ENCODE results near the gene TRRAP. TPM values are rescaled to one million over a fixed set of nuclear protein-coding genes. Genes with fewer than 3 reads are reported as not detected.

Gene TRRAP
- total RNA-seq, 1 donor from 2014 or later, result 13.7 TPM

DNA sequence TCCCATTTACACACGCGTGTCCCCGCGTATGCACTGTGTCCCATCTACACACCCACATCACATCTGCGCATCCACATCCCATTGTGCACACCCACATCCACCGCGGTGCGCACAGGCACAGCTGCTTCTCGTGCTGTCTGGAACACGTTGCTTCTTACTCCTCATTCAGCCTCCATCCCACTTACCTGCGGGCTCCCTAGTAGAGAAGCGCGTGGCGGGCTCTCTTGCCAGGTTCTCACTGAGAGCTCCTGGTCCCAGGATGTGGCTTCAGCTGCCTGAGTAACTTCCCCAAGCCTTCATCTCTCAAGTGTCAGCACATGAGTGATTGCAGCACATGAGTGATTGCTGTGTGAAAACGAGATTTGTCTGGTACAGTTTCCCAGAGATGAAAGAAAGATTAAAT is 117.8 kb downstream of the TRRAP start:
- intact Hi-C loops (cut with DNase I), result no loop called here
- ATAC-seq (ENCODE audit: poor library complexity) (no peak), DNase-seq (no peak)

DNA sequence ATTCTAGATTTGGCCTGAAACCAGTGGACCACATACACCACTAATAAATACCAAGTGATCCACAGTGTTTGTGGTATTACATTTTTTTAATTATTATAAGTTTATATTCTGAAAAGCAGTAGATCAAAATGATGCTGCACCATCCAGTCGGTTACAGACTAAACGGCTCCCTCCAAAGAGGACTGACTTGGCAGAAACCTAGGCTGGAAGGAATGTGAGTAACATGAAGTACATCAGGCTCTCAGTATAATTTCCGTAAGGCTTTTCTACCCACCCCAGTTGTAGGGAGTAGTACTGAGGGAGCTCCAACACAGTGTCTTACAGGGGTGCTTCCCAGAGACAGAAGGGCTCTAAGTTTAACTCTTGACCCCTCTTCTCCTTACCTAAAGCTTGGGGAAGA is 119.5 kb downstream of the TRRAP start:
- no peak for ATAC-seq (ENCODE audit: poor library complexity)
- intact Hi-C loops (cut with DNase I), result no loop called here
- no peak for DNase-seq

- DNase-seq (no peak), ATAC-seq (ENCODE audit: poor library complexity) (no peak)
- intact Hi-C loops (cut with DNase I), result no loop called here
Observed at GRCh38 chr7:98998821-98999725, 120.7 kb downstream of the TRRAP start.

DNA sequence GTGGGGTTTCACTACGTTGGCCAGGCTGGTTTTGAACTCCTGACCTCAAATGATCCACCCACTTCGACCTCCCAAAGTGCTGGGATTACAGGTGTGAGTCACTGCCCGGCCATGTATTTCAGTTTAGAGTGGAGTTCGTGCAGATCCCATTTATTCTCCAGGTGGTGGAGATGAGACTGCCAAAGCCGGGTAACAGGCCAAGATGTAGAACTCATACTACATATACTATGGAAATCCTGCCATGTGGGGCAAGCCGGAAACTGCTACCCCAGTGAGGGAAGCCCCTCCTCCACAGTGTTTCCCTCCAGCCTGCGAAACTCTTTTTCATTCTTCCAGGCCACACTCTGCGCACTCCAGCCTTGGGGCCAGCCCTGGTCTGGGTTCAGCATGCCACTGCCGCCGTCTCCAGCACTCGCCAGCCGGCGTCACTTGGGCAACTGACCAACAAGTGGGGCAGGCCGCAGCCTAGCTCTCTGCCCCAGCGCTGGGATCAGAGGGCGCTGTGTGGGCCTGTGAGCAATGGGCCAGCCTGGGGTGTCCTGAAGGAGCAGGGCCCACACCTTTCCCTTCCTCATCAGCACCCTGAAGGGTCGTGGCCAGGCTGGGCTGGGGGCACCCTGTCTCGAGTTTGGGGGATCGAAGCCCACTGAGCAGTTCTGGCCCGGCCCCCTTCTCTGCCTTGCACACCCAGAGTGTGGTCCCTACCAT is 122.0 kb downstream of the TRRAP start:
- intact Hi-C loops (cut with DNase I), result no loop called here
- no peak for ATAC-seq (ENCODE audit: poor library complexity)
- DNase-seq, result no peak

DNA sequence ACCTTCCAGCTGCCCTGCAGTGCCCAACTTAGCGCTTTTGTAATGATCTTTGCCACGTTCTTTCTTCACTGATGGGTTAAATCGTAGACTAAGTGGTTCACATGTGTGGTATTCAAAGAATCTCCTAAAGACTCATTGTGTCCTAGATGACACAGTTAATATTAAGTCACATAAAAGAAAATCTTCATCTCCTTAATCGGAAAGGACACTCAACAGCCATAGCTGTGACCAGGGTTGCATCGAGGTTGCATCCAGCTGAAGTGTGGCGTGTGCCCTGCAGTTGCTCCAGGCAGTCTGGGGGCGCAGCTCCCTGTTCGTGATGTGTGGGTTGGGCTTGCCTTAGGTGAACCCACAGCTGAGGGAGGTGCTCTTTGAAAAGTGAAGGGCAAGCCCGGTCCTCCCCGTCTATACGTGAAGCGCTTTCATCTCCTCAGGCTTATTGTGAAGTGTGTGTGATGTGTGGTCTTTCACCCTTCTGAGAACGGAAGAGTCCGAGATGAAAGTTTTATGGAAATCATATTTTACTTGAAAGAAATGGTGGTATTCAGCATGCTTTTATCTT is 122.7 kb downstream of the TRRAP start:
- ATAC-seq (ENCODE audit: poor library complexity) (no peak), DNase-seq (no peak)
- intact Hi-C loops (cut with DNase I), result no loop called here

- DNase-seq (no peak), ATAC-seq (ENCODE audit: poor library complexity) (no peak)
- intact Hi-C loops (cut with DNase I), result no loop called here
Observed at GRCh38 chr7:99001482-99002147, 123.3 kb downstream of the TRRAP start.

GRCh38 chr7:99002148-99002826 is 124.0 kb downstream of the TRRAP start:
- no peak for DNase-seq
- ATAC-seq (ENCODE audit: poor library complexity), result no peak
- intact Hi-C loops (cut with DNase I), result no loop called here

- no peak for DNase-seq
- intact Hi-C loops (cut with DNase I), result no loop called here
- ATAC-seq (ENCODE audit: poor library complexity), result peak; percentile 34
Observed at GRCh38 chr7:99002827-99003212, 124.5 kb downstream of the TRRAP start.

GRCh38 chr7:99003419-99003818 is 125.1 kb downstream of the TRRAP start:
- no peak for DNase-seq
- intact Hi-C loops (cut with DNase I), result no loop called here
- no peak for ATAC-seq (ENCODE audit: poor library complexity)

DNA sequence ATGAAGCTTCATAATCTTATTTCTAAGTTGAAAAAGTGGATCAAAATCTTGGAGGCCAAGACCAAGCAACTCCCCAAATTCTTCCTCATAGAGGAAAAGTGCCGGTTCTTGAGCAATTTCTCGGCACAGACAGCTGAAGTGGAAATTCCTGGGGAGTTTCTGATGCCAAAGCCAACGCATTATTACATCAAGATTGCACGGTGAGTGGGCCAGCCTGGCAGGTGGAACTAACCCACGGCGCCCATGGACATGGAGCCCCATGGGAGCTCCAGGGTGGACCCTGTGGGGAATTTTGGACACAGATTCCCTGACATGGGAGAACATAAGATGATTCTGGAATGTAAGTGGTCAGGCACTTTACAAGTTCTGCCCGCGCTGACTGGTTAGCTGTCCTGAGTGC is 125.9 kb downstream of the TRRAP start:
- ATAC-seq (ENCODE audit: poor library complexity) (no peak), DNase-seq (no peak)
- intact Hi-C loops (cut with DNase I), result no loop called here

- intact Hi-C loops (cut with DNase I), result no loop called here
- DNase-seq (no peak), ATAC-seq (ENCODE audit: poor library complexity) (no peak)
Observed at GRCh38 chr7:99004781-99005500, 126.6 kb downstream of the TRRAP start.

GRCh38 chr7:99005776-99006175 is 127.4 kb downstream of the TRRAP start:
- intact Hi-C loops (cut with DNase I), result no loop called here
- DNase-seq (no peak), ATAC-seq (ENCODE audit: poor library complexity) (no peak)

GRCh38 chr7:99006739-99007424 is 128.6 kb downstream of the TRRAP start:
- ATAC-seq (ENCODE audit: poor library complexity) (no peak), DNase-seq (no peak)
- intact Hi-C loops (cut with DNase I), result no loop called here

DNA sequence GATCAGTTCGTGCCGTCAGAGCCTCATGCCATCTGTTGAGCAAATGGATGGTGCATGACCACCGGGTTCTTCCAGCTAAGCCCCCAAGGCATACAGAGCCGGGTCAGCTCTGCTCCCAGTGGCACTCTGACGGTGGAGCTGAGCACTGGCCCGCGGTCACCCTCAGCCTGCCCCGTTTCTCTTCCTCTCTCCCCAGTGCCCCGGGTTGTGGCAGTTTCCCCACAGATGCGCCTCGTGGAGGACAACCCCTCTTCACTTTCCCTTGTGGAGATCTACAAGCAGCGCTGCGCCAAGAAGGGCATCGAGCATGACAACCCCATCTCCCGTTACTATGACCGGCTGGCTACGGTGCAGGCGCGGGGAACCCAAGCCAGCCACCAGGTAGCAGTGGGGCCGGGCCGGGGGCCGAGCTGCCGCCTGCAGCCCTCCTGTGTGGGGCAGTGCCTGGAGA is 129.9 kb downstream of the TRRAP start:
- intact Hi-C loops (cut with DNase I), result no loop called here
- ATAC-seq (ENCODE audit: poor library complexity), result no peak
- DNase-seq, result no peak

DNA sequence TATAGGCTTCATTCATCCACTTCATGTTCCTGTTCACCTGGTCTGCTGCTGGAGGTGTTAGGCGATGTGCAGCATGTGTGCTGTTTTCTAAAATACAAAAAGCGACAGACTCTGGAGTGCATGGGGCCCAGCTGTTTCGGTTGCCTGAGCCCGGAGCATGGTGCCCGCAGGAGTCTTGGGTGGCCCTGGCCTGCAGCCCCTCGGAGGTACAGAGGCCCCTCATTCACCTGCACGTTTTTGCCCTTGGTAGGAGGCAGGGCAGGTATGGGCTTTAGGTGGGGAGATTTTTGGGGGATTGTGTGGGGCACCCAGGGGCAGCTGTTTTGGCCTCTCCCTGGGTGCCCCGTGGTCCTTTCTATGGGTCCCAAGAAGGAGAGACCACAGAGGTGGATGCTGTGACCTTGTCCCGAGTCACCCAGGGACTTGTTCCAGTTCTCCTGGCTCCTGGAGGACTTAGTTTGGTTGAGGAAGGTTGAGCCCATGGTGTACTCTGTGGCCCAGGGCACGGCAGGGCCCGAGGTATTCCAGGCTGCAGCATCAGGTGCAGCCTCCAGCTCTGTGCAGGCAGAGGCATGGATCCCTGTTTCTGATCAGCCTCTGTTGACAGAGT is 130.7 kb downstream of the TRRAP start:
- ATAC-seq (ENCODE audit: poor library complexity) (no peak), DNase-seq (no peak)
- intact Hi-C loops (cut with DNase I), result no loop called here

GRCh38 chr7:99010281-99010680 is 131.9 kb downstream of the TRRAP start:
- ATAC-seq (ENCODE audit: poor library complexity) (no peak), DNase-seq (no peak)
- intact Hi-C loops (cut with DNase I), result no loop called here

- ATAC-seq (ENCODE audit: poor library complexity) (no peak), DNase-seq (no peak)
- intact Hi-C loops (cut with DNase I), result no loop called here
Observed at GRCh38 chr7:99011341-99011705, 133.0 kb downstream of the TRRAP start.

Data from Right ventricle myocardium superior (tissue), 1 donor.